ENCODE results near the gene NEDD8.

The NEDD8 gene

DNA sequence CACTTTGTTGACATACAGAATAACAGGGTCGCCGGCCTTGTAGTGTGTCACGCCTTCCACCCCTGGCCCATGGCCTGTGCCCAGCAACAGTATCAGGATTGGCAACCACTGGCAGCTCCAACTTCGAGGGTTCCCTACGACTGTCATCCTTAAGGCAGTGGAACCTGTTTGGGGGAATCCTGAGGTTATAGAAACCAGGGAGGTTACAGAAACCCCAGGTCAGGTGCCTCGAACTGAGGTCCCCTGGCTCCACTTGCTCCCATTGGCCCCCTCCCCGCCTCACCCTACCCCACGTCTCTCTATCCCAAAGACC, 37.3 kb downstream of the NEDD8 start:
- no peak for DNase-seq

DNA sequence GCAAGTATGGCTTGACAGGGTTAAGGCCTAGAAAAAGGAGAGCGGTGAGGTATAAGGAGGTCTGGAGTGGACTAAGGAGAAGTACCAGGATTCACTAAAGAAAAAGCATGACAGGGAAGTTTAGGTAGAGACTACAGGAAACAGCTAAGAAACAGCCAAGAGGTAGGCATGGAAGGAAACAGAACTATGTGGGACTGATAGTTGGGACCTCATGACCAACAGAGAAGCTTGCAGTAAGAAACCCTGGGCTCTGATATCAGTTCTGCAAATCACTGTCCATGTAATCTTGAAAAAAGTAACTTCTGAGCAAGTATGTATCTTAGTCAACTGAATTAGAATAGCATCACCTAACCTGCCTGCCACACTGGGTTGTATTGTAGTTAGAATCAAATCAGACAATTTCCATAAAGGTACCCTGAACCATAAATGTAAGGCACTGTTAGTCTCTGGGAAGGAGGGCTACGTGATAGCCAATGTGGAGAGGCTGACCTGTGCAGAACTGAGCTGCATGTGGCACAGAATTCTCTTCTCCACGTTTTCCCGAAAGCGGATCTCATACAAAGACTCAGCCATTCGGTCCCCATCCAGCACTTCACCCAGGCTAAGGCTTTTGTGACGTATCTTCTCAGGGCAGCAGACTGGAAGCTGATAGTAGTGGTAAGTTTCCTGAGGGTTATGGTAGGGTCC, 37.8 kb downstream of the NEDD8 start:
- no peak for DNase-seq

GRCh38 chr14:24192933-24193332, 39.2 kb downstream of the NEDD8 start:
- no peak for DNase-seq

- no peak for DNase-seq
These were observed 41.8 kb downstream of the NEDD8 start for GRCh38 chr14:24190416-24190815.

- DNase-seq = no peak
These were observed 42.7 kb downstream of the NEDD8 start for GRCh38 chr14:24189460-24189859.

DNA sequence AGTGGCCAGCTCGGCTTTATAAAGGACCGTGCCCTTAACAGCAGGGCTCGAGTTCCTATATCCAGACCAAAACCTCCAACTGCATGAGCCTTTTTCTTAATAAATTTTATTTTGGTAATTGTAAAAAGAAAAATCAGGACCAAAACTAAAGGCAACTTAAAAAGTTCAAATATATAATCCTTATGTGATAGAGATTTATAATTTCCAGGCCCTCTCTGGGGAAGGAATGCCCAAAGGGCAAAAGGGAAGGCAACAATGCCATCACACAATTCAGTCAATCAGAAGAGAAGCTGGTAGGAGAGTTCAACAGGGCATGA, 43.1 kb downstream of the NEDD8 start:
- DNase-seq = no peak

DNA sequence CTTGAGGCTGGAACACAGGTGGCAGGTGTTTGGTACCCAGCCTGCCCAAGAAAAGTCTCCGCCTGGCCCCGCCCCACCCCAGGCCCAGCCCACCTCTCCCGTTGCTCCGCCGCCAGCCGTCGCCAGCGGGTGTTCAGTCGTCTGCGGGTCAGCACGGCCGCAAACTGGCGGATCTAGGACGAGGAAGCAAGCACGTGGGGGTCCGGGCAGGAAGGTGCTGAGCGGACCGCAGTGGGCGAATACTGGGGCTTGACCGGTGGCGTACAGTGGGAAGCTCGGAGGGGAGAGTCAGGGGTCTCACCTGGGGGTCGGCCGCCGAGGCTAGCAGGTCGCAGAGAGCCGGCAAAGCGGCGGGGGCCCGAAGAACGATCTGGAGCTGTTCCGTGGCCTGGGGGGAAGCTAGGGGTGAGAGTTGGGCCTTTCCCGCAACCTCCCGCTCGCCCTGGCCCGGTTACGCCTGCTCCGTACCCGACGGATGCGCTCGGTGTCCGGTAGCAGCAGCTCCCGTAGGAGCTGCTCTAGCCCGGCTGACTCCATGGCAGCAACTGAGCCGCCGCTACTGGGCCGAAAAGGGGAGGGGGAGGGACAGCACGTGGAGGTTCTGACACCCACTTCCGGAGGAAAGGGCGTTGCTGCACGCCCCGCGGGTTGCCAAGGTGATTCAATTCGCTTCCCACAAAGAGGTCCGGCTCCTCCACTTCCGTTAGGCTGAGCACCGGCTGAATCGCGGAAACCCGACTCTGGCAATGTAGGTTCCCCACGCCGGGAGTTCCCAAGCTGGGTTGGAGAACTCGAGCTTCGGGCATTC, 43.7 kb downstream of the NEDD8 start, which contains the start of gene IPO4:
IPO4 (minus strand) TSS at position 566 of the 808 bp plus-strand sequence; CDS start at position 537, 29 bp downstream.
- peak; percentile 96 for DNase-seq

- DNase-seq = no peak
These were observed 44.6 kb downstream of the NEDD8 start for GRCh38 chr14:24187539-24187915.

GRCh38 chr14:24186831-24187538, 45.2 kb downstream of the NEDD8 start:
- no peak for DNase-seq

GRCh38 chr14:24185741-24186140, 46.4 kb downstream of the NEDD8 start:
- DNase-seq = no peak

DNA sequence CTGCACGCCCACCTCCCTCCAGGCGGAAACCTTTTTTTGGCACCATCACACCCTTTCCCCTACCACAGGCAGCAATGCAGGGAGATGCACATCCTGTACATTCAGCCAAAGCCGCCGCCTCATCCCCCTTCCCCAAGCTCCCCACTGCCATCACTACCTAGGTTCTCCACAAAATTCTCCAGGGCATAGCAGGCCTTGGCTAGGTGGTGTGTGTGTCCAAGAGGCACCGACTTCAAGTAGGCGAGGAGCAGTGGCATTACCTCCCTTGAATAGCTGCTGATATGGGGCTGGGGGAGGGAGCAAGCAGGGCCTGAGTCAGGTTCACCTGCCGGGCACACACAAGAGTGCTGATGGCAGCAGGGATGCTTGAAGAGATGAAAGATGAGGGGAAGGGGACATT, 47.1 kb downstream of the NEDD8 start:
- no peak for DNase-seq

DNA sequence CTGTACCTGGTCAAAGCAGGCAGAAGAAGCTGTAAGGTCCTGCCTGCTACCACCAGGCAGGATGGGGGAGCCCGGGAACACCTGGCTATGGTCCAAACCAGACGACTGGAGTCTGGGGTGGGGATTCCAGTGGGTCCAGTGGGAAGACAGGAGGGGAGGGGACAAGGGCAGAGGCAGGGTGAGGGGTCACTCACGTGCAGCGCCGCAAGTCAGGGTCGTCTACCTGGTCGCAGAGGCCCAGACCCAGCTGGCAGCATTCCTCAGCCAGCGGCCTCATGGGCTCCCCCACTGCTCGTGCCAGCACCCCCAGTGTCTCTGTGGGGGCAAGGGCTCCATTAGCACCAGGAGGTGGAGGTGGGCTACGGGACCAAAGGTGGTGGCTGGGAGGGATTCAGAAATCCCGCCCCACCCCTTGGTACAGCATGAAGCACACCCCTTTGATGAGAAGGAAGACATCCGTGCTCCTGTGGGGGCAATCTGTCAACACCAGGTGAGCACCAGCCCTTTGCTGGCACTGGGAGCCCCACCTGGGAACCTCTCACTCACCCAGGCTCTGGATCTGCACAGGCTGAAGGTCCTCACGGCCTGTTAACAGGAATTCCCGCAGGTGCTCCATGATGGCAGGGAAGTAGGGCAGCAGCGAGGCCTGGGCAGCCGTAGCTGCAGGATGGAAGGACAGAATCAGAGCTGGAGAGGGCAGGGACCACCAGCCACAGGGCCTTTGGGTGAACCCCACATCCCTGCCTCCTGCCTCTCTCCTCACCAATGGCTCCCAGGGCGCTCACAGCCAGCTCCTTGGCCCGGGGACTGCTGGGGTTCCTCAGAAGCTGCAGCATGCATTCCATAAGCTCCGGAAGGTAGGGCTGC, 47.8 kb downstream of the NEDD8 start:
- DNase-seq = no peak

DNA sequence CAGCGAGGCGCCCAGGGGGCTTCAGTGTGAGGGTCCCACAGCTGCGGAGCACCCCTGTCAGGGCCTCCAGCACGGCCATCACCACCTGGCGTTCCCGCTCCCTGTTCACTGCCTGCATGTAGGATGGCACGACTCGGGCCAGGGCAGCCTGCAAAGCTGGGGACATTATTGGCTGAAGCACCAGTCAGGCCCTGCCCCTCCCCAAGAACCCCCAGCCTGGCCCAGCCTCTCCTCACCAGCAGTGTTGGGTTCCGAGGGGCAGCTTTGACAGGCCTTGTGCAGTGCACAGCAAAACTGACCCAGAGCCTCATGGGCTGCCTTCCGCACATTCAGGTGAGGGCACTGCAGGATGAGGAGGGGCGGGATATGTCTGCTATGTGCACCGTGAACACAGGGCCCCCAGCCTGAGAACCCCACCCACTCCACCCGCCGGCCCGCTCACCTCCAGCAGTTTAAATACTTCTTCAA, 49.1 kb downstream of the NEDD8 start:
- no peak for DNase-seq

DNA sequence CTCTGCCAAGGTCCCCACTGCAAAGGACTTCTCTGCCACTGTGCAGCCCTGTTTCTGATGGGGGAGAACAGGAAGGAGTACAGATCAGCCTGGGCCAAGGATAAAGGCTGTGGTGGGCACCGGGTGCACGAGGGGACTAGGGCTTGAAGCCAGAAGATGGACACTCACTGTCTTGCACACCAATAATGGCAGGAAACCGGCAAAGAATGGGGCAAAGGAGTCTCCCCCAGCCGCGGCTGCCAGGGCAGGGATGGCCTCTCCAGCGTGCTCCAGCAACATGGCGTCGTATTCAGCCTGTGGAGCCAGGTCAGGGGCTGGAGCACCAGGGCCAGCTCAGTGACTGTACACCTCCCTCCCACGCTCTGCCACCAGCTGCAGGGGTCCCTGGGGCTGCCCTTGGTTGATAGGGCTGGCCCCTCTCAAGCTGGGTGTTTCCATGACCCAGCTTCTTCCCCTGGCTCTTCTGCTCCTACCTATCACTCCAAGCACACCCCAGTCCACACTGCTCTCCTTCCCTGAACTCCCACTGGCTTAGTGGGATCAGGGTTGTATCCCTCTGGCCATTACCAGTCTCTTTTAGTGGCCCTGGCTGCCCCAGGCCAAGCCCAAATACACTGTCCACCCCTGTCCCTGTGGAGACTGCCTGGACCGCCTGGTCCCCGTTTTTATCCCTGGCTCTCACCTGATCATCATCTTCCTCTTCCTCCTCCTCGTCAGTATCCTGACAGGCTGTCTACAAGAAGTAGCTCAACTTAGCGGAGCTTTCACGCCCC, 49.9 kb downstream of the NEDD8 start:
- DNase-seq = no peak

DNA sequence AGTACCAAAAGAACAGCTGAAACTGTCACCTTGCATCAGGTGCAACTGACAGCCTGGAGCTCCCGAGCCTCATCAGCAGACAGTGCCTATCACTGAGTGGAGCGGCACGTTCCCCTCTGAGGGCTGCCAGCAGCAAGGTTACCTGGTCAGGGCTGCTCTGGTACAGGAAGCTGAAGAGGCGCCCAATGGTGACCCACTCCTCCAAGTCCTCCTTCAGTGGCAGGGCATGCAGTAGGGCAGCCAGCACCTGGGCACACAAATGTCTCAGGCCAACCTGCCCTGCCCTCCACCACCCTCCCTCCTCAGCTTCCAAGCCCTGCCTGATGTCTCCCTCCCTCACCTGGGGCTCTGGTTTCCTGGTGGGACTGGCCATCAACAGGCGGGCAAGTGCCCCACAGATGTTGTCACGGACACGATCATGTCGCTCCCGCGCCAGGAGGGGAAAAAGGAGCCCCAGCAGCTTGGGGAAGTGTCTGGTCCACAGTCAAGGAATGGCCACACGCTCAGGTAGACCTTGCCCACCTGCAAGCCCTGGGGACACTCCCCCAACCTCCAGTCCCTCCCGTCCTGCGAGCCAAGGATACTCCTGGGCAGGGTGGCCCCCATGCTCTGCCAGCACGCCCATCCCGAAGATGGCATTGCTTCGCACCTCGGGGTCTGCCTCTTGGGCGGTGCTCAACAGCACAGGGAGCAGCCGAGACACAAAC, 50.6 kb downstream of the NEDD8 start:
- no peak for DNase-seq

DNA sequence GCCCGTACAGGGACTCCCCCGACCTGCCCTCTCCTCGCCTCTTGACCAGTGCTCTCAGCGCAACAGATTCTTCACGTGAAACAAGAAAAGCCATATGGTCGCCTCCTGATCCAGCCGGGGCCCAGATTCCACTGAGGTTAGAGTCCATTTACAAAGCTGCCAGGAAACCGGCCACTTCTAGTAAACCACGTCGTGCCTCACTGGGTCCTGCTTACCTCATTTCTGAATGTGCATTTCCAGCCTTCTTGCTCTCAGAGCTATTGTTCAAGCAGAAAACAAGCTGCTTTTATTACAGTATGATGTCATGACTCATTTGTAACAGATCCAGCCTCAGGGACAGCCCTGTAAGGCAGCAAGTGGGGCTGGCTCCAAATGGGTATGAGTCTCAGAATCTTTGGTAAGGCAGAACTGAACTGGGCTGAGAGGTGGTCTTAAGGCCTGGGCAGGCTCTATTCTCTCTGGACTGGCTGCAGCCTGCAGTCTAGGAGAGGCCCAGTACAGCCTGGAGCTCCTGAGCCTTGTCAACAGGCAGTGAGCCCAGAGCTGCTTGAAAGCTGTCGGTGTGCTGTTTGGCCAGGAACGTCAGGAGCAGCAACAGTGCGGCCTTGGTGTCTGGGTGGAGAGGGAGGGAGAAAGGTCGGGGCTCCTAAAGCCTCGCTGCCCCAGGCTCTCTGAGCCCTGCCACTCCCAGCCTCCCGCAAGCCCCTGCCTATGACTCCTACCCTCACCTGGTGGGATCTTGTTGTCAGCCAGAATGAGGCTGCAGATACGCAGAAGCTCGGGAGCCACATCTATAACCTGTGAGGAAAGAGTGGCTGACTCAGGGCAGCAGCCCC, 52.0 kb downstream of the NEDD8 start:
- no peak for DNase-seq

GRCh38 chr14:24179294-24179960, 52.7 kb downstream of the NEDD8 start:
- no peak for DNase-seq

DNA sequence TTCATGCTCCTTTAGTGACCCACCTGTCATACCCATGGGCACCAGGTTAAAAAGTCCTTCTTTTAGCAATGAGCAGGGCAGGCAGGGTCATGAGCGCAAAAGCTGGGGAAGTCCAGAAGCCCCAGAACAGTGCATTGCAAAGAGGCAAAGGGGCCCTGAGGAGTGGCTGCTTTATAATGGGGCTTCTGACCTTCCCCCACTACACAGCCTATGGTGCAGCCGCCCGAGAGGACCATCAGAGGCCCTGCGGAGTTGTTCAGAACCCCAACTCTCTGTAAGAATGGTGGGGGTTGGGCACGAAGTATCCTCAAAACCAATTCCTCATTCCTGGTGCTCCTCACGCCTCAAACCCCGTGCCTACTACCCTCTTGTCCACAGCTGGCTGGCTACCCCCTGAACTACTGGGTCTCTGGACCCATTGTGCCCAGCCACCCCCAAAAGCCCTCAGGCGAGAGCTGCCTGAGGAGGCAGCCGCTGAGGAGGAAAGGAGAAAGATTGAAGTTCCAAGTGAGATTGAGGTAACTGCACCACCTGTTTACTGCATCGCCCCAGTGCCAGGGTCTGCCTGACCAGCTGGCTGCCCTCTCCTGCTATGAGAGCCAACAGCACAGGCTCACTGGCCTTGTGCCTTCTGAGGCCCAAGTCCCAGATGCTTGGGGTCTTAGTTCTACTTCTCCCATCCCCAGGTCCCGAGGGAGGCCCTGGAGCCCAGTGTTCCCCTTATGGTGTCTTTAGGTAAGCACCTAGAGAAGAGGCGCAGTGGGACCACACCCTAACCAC, 53.6 kb downstream of the NEDD8 start:
- DNase-seq = no peak

- DNase-seq = no peak
These were observed 54.3 kb downstream of the NEDD8 start for GRCh38 chr14:24177891-24178290.

Measured in RPMI8226 (cell line).